GM10266 (cell line): ENCODE data around the gene FASTKD3.
A peak's percentile ranks its signal among the peaks of the same experiment; 100 is the strongest.

Source experiments
- DNase-seq: peaks from one replicate; pipeline ENCODE4 v3.0.0; 2012; ENCODE audit errors: extremely low spot score
- TF ChIP-seq, protein P1 (sequence below): IDR thresholded peaks from 2 replicates; pipeline ENCODE4 v1.5.1; 2012; ENCODE audit warnings: mild to moderate bottlenecking, low read depth; ENCODE audit not compliant: control insufficient read depth, insufficient read depth; ENCODE audit errors: missing control alignments

FASTKD3 gene

DNA sequence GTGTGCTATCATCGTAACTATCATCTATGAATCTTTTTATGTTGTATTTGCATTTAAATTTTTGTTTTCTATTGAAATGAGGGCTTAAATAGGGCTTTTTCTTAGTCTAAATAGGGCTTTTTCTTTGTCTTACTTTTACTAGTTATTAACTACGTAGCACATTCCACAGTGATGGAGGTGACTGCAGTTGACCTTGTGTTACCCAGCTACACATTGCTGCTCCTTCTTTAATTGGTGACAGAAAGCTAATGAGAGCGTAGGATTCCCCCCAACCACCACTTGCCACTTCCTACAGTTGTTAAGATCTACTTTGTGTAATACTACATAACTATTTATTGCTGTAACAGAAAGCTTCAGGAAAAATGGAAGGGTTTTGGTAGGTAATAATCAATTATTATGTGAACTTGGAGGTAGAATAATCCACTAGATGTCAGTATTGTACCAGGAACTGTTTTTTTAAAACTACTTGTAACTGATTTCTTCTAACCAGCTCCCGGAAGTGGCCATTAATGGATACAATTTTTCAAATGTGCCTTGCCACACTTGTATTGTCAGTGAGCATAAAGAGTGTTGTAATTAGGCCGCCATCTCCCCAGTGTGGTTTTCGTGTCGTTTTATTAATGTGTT lies 18.1 kb upstream of the FASTKD3 start:
- DNase-seq = no peak
- TF ChIP-seq, protein P1, sequence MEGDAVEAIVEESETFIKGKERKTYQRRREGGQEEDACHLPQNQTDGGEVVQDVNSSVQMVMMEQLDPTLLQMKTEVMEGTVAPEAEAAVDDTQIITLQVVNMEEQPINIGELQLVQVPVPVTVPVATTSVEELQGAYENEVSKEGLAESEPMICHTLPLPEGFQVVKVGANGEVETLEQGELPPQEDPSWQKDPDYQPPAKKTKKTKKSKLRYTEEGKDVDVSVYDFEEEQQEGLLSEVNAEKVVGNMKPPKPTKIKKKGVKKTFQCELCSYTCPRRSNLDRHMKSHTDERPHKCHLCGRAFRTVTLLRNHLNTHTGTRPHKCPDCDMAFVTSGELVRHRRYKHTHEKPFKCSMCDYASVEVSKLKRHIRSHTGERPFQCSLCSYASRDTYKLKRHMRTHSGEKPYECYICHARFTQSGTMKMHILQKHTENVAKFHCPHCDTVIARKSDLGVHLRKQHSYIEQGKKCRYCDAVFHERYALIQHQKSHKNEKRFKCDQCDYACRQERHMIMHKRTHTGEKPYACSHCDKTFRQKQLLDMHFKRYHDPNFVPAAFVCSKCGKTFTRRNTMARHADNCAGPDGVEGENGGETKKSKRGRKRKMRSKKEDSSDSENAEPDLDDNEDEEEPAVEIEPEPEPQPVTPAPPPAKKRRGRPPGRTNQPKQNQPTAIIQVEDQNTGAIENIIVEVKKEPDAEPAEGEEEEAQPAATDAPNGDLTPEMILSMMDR = peak; percentile 43

DNA sequence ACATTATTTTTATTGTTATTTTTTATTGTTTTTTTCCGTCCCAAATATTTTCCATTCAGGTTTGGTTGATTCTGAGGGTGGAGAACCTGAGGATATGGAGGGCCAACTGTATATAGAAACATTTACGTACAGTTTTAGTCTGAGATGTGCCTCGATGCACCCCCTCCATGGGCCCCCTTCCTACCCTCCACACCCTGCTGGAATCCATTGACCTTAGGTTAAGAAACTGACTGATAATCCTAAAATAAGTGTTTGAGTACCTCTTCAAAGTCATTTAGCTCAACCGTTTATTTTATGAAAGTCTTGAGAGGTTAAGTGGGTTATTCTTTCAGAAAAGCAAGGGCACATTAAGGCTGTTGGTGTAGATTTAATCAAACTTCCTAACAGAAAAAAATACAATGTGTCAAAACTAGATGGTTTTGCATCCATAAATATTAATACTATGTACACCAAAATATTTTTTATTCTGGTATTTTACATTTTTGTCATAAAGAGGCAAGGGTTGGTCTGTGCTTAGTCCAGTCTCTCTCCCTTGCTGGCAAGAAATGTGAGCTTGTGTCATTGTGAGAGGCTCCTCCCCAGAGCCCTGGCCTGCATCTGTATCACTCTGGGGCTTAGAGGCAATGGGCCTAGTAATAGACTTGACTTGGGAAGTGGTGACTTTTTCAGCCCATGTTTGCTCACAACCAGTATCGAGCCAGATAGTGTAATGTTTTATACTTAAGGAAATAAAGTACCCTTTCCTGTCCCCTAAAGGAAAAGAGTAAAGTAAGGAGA lies 15.8 kb upstream of the FASTKD3 start:
- TF ChIP-seq, protein P1 = no peak
- DNase-seq = no peak

DNA sequence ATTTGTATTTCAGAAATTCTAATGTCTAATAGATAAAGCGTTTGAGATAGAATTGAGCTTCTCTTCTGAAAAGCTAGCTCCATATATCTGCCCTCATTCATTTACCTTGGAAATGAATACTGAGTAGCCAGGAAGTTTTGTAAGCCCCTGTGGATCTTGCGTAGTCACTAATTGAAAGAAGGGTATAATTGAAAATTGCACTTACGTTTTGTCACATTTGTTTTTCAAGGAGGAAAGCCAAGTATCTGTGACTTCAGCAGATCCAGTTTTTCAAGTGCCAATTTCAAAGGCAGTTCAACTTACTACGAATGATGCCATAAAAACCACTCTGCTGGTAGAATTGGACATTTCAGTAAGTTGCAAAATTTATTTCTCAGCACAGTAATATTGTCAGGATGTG lies 14.1 kb upstream of the FASTKD3 start:
- TF ChIP-seq, protein P1 = no peak
- no peak for DNase-seq

DNA sequence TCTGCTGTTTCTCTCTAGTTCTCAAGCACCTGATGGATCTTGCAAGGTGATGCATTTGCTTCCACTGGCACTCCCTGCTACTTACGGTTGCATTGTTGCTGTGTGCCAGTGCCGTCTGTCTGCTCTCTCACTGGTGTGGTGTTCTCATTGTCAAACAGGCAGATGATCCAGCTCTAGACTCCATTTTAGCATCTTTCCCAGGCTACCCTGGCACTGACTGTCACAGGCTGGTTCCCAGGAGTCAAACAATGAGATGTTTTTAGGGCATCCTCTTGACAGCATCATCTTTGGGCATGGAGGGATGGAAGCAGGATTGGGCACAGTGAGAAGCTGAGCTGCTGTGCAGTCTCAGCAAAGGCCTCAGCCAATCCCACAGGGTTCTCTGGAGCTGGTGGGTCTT lies 13.0 kb upstream of the FASTKD3 start:
- DNase-seq = no peak
- TF ChIP-seq, protein P1 = no peak

DNA sequence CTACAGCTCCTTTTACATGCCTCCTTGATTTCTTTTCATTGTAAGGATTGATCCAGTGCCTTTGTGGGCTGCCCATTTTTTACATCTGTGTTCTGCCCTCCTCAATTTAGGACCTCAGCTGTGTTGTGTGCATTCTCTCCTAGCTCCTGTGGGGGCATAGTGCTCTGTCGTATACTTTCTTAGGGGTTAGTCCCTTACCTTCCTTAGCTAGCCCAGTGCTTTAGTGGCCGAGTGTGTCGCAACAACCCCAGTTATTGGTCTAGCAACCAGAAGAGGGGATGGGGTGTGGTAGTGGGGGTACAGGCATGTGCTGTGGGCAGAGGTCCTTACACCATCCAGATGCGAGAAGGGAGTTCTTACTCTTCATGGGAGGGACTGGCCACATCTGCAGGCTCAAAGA lies 12.3 kb upstream of the FASTKD3 start:
- TF ChIP-seq, protein P1 = no peak
- DNase-seq = no peak

DNA sequence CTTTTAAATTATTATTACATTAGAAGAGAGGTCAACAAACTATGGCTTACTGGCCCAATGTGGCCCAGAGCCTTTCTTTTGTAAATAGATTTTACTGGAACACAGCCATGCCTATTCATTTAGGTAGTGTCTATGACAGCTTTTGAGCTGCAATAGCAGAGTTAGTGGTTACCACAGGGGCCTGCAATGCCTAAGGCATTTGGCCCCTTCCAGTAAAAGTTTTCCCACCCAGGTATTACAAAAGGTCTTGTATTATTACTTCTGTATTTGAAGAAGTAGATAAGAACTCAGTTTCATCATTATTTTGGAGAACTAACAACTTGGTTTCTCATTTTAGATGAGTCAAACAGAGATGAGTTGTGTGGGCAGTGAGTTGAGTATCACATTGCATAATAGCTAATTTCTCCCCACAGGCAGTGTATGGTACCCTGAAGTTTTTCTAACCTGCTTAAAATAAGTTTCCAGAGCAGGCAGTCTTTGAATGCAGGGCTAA lies 9.6 kb upstream of the FASTKD3 start:
- peak; percentile 57 for DNase-seq
- TF ChIP-seq, protein P1 = no peak

DNA sequence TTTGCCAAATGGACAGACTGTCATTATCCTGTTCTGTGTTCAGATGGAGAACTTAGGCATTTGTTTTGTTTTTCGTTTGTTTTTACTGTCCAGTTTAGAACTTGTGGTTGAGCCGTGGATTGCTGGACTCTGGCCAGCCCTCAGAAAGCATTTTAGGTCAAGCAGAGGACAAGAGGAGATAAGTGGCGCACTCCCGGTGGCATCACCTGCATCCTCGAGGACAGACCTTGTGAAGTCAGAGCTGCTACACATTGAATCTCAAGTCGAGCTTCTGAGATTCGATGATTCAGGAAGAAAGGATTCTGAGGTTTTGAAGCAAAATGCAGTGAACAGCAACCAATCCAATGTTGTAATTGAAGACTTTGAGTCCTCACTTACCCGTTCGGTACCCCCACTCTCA lies 9.0 kb upstream of the FASTKD3 start:
- TF ChIP-seq, protein P1 = no peak
- no peak for DNase-seq
